A549 (cell line): ENCODE measurements around the gene MIOX.

ENCODE experiments used
- POLR2A ChIP-seq: IDR thresholded peaks from 2 replicates; pipeline ENCODE4 v1.6.1; 2012; ENCODE audit warnings: mild to moderate bottlenecking, low read length
- RCOR1 ChIP-seq: fragments of 150-350 bp; IDR thresholded peaks from 2 replicates; pipeline ENCODE4 v1.6.1; 2014; ENCODE audit warnings: antibody characterized with exemption, low read length, low read depth

DNA sequence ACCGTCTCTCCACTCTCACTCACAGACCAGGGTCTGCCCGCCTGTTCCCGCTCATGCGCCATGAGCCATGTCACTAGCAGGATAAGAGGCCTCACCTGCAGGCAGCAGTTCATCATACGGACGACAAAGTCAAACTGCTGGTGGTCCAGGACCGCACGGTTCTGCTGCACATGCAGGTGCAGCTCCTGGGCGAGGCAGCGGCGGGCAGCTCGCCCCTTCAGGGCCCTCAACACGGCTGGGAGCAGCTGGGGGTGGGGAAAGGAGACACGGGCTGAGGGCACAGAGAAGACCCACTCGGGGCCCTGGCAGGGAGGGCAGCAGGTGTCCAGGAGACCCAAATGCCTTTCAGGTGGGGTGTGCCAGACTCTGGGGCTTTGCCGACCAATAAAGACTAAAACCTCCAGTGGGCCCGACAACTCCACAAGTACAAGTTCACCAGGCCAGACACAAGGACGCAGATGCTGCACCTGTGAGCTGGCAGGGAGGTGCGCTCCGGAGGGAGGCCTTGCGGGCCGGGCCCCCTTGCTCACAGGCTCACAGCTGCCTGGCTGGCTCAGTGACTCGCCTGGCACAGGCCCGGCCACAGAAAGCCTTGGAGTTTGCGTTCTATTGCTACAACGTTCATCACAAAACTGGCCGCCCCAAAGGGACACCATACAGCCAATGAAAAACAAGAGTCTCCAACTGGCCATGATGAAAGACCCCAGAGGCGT, 23.3 kb upstream of the MIOX start:
- TF ChIP-seq POLR2A (no peak), RCOR1 (no peak)
